UCSD-AML1 (cell line): ENCODE data around the gene HMCN1.
"Not testable (repeated sequence)": the region's sequence is repeated elsewhere in the genome, so short reads cannot be mapped to it uniquely, and the experiment has no call there.

ENCODE experiments used
- DNase-seq: peaks from one replicate; lab custom pipeline; 2025; ENCODE audit not compliant: unreplicated experiment; lab: John Stamatoyannopoulos, UW

Gene HMCN1

GRCh38 chr1:186186251-186186650 lies 452.1 kb downstream of the HMCN1 start:
- not testable (repeated sequence) for DNase-seq

- DNase-seq = no peak
Measured at GRCh38 chr1:186187601-186188000, 453.4 kb downstream of the HMCN1 start.

GRCh38 chr1:186188004-186188539 lies 453.9 kb downstream of the HMCN1 start:
- no peak for DNase-seq

- no peak for DNase-seq
Measured at GRCh38 chr1:186188736-186189135, 454.5 kb downstream of the HMCN1 start.

GRCh38 chr1:186189156-186189555 lies 455.0 kb downstream of the HMCN1 start:
- DNase-seq = no peak

- no peak for DNase-seq
Measured at GRCh38 chr1:186191511-186191910, 457.3 kb downstream of the HMCN1 start.

GRCh38 chr1:186193224-186193623 lies 459.0 kb downstream of the HMCN1 start:
- no peak for DNase-seq

- no peak for DNase-seq
Measured at GRCh38 chr1:186194107-186194756, 460.0 kb downstream of the HMCN1 start.

GRCh38 chr1:186195377-186195931 lies 461.3 kb downstream of the HMCN1 start:
- DNase-seq = no peak

GRCh38 chr1:186202271-186202764 lies 468.1 kb downstream of the HMCN1 start:
- no peak for DNase-seq

GRCh38 chr1:186202776-186203175 lies 468.6 kb downstream of the HMCN1 start:
- DNase-seq = no peak

- DNase-seq = no peak
Measured at GRCh38 chr1:186206048-186206570, 471.9 kb downstream of the HMCN1 start.

- DNase-seq = no peak
Measured at GRCh38 chr1:186207391-186208085, 473.3 kb downstream of the HMCN1 start.

GRCh38 chr1:186208405-186209129 lies 474.4 kb downstream of the HMCN1 start:
- DNase-seq = no peak

- no peak for DNase-seq
Measured at GRCh38 chr1:186210258-186210657, 476.1 kb downstream of the HMCN1 start.

GRCh38 chr1:186211583-186211982 lies 477.4 kb downstream of the HMCN1 start:
- DNase-seq = not testable (repeated sequence)

GRCh38 chr1:186212568-186213224 lies 478.5 kb downstream of the HMCN1 start:
- DNase-seq = no peak

GRCh38 chr1:186213225-186213607 lies 479.0 kb downstream of the HMCN1 start:
- DNase-seq = no peak

GRCh38 chr1:186214791-186215190 lies 480.6 kb downstream of the HMCN1 start:
- no peak for DNase-seq

- no peak for DNase-seq
Measured at GRCh38 chr1:186215636-186216035, 481.4 kb downstream of the HMCN1 start.
